ENCODE data around the gene MEF2A. TPM values are rescaled to one million over a fixed set of nuclear protein-coding genes. Genes with fewer than 3 reads are reported as not detected.

MEF2A gene
- total RNA-seq, 3 donors from 2014 or later, result 41.6 to 77.6 (median 63.4) TPM

- intact Hi-C loops (cut with DNase I; ENCODE audit: low total_unique reads), result no loop called here
- Histone ChIP-seq H3K4me1 (peaks cover 0 to 3% of the 10 kb centered on the region in 2 donors), H3K36me3 (no peaks in the 10 kb centered on the region), H3K27me3 (no peaks in the 10 kb centered on the region), H3K27ac (peak overlapping the region; percentile 56 to 86), H3K4me3 (no peak overlapping the region), H3K9me3 (no peaks in the 10 kb centered on the region)
- DNase-seq (ENCODE audit: low spot score in 2 of 2), result no peak
- peak; percentile 75 to 83 (median 82) for TF ChIP-seq CTCF (IDR thresholded peaks at IDR 0.05)
- TF ChIP-seq POLR2A (IDR thresholded peaks at IDR 0.05), result no peak
- peak in 1 of 3 donors; percentile 38 for TF ChIP-seq POLR2AphosphoS5 (IDR thresholded peaks at IDR 0.05)
Observed at GRCh38 chr15:99704444-99704838, 138.7 kb downstream of the MEF2A start.

DNA sequence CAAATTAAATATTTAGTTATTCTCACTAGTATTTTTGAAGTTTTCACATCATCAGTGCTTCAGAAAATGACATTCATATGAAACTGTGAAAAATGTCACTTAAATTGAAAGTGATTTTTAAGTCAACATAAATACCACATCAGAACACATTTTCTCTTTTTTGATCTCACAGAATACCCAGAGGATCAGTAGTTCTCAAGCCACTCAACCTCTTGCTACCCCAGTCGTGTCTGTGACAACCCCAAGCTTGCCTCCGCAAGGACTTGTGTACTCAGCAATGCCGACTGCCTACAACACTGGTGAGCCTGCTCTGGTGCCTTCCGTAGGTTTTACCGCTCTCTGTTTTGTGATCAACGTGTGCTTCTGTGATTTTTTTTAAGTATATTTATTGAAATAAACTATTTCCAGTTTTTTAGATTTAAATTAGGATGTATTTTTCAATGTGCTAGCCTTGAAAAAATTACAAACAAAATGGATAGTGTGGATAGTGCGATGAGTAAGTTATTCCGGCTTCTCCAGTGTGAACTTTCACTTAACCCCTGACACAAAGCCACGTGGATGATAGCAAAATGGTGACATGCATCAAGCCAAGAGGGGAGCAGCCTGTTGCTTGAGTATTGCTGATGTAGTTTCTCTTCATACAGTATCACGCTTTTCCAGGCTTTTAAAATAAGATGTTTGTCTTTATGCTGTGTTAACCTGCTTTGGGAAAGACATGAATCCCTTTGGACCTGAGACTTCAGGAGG, 140.9 kb downstream of the MEF2A start:
- H3K9me3 ChIP-seq, result no peaks in the 10 kb centered on the region
- H3K4me1 ChIP-seq, result peaks cover 0 to 3% of the 10 kb centered on the region in 2 donors
- no peak for TF ChIP-seq POLR2A (IDR thresholded peaks at IDR 0.05)
- no peak for DNase-seq (ENCODE audit: low spot score in 2 of 2)
- no peak overlapping the region for H3K4me3 ChIP-seq
- intact Hi-C loops (cut with DNase I; ENCODE audit: low total_unique reads), result no loop called here
- H3K27me3 ChIP-seq, result no peaks in the 10 kb centered on the region
- H3K36me3 ChIP-seq, result peaks cover 4% of the 10 kb centered on the region
- H3K27ac ChIP-seq, result peak overlapping the region; percentile 3 to 11

DNA sequence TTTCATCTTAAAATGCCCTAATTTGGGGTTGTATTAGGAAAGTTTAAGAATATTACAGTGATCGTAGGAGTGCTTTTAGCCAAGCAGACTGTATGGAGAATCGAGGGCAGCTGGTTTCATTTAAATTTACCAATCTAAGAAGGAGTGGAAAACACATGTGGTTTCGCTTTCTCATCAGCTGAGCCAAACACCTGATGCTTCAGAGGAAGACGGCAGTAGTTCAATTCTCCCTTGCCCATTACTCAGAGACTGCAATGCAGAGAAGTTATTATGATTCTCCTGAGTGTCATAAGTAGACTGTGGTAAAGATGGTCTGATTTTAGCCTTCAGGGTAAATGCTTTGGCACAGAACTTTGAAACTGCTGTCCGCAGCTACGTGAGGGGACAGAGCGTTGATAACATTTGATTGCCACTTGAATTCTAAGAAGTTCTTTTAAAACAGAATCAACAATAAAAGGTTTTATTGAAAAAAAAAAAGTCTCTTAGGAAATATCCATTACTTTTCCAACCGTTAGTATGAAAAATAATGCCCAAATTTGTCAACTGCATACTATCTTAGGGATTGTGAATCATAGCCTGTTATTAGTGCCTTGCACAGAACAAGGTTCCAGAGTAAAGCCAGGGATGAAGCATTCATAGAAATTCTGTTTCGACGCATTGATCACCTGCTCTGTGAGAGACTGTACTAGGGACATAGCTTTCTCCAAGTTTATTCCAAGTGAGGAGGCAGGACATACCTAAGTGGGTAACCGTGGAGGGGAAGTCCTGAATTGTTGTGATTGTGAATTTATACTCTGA, 141.9 kb downstream of the MEF2A start:
- no peaks in the 10 kb centered on the region for H3K9me3 ChIP-seq
- peak overlapping the region in 1 of 3 donors; percentile 9 for H3K4me3 ChIP-seq
- intact Hi-C loops (cut with DNase I; ENCODE audit: low total_unique reads), result no loop called here

GRCh38 chr15:99708563-99708962, 142.8 kb downstream of the MEF2A start:
- intact Hi-C loops (cut with DNase I; ENCODE audit: low total_unique reads), result no loop called here
- Histone ChIP-seq H3K27me3 (no peaks in the 10 kb centered on the region), H3K36me3 (peaks cover 4% of the 10 kb centered on the region), H3K4me1 (no peaks in the 10 kb centered on the region), H3K4me3 (no peak overlapping the region), H3K27ac (peak overlapping the region; percentile 41 to 69), H3K9me3 (no peaks in the 10 kb centered on the region)
- peak; percentile 19 to 64 (median 25) for TF ChIP-seq POLR2AphosphoS5 (IDR thresholded peaks at IDR 0.05)
- no peak for TF ChIP-seq POLR2A (IDR thresholded peaks at IDR 0.05)
- peak; percentile 61 to 64 for DNase-seq (ENCODE audit: low spot score in 2 of 2)

More for the DNA sequence above, 141.9 kb downstream of the MEF2A start:
- H3K4me1 ChIP-seq, result peaks cover 0 to 3% of the 10 kb centered on the region in 2 donors
- no peaks in the 10 kb centered on the region for H3K27me3 ChIP-seq
- no peak for TF ChIP-seq CTCF (IDR thresholded peaks at IDR 0.05)
- TF ChIP-seq POLR2A (IDR thresholded peaks at IDR 0.05), result no peak
- no peak for TF ChIP-seq POLR2AphosphoS5 (IDR thresholded peaks at IDR 0.05)
- peaks cover 4% of the 10 kb centered on the region for H3K36me3 ChIP-seq
- no peak for DNase-seq (ENCODE audit: low spot score in 2 of 2)
- H3K27ac ChIP-seq, result peak overlapping the region; percentile 11 to 69

- intact Hi-C loops (cut with DNase I; ENCODE audit: low total_unique reads), result no loop called here
- DNase-seq (ENCODE audit: low spot score in 2 of 2), result no peak
- Histone ChIP-seq H3K4me3 (no peak overlapping the region), H3K4me1 (no peaks in the 10 kb centered on the region), H3K27me3 (no peaks in the 10 kb centered on the region), H3K36me3 (peaks cover 4% of the 10 kb centered on the region), H3K27ac (peak overlapping the region; percentile 41 to 69), H3K9me3 (no peaks in the 10 kb centered on the region)
- TF ChIP-seq CTCF (IDR thresholded peaks at IDR 0.05) (no peak), POLR2A (IDR thresholded peaks at IDR 0.05) (no peak), POLR2AphosphoS5 (IDR thresholded peaks at IDR 0.05) (no peak)
Observed at GRCh38 chr15:99709243-99709986, 143.6 kb downstream of the MEF2A start.

All from breast epithelium (tissue), 4 donors.